ENCODE results near the gene TEX19.

Gene TEX19

GRCh38 chr17:82372249-82373071 is 13.4 kb downstream of the TEX19 start:
- TF ChIP-seq, protein P1, sequence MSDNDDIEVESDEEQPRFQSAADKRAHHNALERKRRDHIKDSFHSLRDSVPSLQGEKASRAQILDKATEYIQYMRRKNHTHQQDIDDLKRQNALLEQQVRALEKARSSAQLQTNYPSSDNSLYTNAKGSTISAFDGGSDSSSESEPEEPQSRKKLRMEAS (IDR thresholded peaks at IDR 0.05): no peak

DNA sequence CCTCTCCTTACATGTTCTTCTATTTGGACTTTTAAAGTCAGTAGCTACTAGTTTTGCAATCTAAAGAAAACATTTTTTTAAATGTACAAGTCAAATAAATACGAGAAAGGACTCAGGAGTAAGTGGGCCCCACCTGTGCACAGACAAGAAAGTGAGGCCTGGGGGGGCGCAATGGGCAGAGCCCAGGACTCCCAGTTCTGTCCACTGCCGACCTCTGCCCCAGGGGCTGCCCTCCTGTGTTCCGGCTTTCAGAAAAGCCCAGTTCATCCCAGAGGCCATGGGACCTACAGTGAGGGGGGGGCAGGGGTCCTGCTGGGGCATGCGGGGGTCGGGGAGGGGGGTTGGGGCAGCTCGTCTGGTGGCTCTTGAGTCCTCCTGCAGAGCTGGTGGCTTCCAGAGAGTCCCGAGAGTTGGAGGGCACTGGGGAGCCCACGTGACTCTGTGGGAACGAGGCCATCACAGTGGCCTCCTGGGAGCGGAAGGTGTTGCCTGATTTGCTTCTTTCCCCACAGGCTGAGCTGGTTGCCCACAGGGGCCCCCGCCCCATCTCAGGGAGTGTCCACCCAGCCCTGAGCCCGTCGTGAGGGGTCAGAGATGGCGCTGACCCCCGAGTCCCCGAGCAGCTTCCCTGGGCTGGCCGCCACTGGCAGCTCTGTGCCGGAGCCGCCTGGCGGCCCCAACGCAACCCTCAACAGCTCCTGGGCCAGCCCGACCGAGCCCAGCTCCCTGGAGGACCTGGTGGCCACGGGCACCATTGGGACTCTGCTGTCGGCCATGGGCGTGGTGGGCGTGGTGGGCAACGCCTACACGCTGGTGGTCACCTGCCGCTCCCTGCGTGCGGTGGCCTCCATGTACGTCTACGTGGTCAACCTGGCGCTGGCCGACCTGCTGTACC is 14.9 kb downstream of the TEX19 start:
- TF ChIP-seq REST (IDR thresholded peaks at IDR 0.05; ENCODE audit: low read depth): no peak
- no peak for TF ChIP-seq FOXM1 (IDR thresholded peaks at IDR 0.05; ENCODE audit: borderline replicate concordance, low read depth)
- TF ChIP-seq NFIC (IDR thresholded peaks at IDR 0.05): no peak

DNA sequence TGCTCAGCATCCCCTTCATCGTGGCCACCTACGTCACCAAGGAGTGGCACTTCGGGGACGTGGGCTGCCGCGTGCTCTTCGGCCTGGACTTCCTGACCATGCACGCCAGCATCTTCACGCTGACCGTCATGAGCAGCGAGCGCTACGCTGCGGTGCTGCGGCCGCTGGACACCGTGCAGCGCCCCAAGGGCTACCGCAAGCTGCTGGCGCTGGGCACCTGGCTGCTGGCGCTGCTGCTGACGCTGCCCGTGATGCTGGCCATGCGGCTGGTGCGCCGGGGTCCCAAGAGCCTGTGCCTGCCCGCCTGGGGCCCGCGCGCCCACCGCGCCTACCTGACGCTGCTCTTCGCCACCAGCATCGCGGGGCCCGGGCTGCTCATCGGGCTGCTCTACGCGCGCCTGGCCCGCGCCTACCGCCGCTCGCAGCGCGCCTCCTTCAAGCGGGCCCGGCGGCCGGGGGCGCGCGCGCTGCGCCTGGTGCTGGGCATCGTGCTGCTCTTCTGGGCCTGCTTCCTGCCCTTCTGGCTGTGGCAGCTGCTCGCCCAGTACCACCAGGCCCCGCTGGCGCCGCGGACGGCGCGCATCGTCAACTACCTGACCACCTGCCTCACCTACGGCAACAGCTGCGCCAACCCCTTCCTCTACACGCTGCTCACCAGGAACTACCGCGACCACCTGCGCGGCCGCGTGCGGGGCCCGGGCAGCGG is 15.7 kb downstream of the TEX19 start:
- TF ChIP-seq, protein P2, sequence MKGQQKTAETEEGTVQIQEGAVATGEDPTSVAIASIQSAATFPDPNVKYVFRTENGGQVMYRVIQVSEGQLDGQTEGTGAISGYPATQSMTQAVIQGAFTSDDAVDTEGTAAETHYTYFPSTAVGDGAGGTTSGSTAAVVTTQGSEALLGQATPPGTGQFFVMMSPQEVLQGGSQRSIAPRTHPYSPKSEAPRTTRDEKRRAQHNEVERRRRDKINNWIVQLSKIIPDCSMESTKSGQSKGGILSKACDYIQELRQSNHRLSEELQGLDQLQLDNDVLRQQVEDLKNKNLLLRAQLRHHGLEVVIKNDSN (IDR thresholded peaks at IDR 0.05): no peak
- TF ChIP-seq, protein P1 (IDR thresholded peaks at IDR 0.05): no peak
- no peak for TF ChIP-seq TCF12 (IDR thresholded peaks at IDR 0.05; ENCODE audit: low read depth)
- no peak for TF ChIP-seq TAF1 (IDR thresholded peaks at IDR 0.05; ENCODE audit: low read depth)
- TF ChIP-seq FOXM1 (IDR thresholded peaks at IDR 0.05; ENCODE audit: borderline replicate concordance, low read depth): no peak
- TF ChIP-seq YY1 (IDR thresholded peaks at IDR 0.05; ENCODE audit: low read depth): no peak
- no peak for TF ChIP-seq TEAD4 (IDR thresholded peaks at IDR 0.05)
- TF ChIP-seq REST (IDR thresholded peaks at IDR 0.05; ENCODE audit: low read depth): no peak
- TF ChIP-seq ZBTB7A (IDR thresholded peaks at IDR 0.05; ENCODE audit: low read depth): no peak
- TF ChIP-seq RAD21 (IDR thresholded peaks at IDR 0.05; ENCODE audit: low read depth): no peak
- no peak for TF ChIP-seq NFIC (IDR thresholded peaks at IDR 0.05)
- TF ChIP-seq EGR1 (IDR thresholded peaks at IDR 0.05): no peak
- no peak for TF ChIP-seq CREB1 (IDR thresholded peaks at IDR 0.05; ENCODE audit: low read depth)
- TF ChIP-seq CEBPB (IDR thresholded peaks at IDR 0.05): no peak
- TF ChIP-seq EP300 (IDR thresholded peaks at IDR 0.05; ENCODE audit: borderline replicate concordance): no peak

GRCh38 chr17:82375359-82376041 is 16.5 kb downstream of the TEX19 start:
- TF ChIP-seq REST (IDR thresholded peaks at IDR 0.05; ENCODE audit: low read depth) (no peak), CEBPB (IDR thresholded peaks at IDR 0.05) (no peak), NFIC (IDR thresholded peaks at IDR 0.05) (no peak), YY1 (IDR thresholded peaks at IDR 0.05; ENCODE audit: low read depth) (no peak)

Measured in Ishikawa (cell line).